EH (cell line): ENCODE data around the gene KPTN.

Source experiments
- DNase-seq: peaks from one replicate; pipeline ENCODE4 v3.0.0-alpha.2; 2015; ENCODE audit warnings: low read depth

Gene KPTN

GRCh38 chr19:47508721-47509120 is 24.7 kb upstream of the KPTN start:
- no peak for DNase-seq

- no peak for DNase-seq
Observed at GRCh38 chr19:47507924-47508553, 24.0 kb upstream of the KPTN start.

- no peak for DNase-seq
Observed at GRCh38 chr19:47507012-47507411, 23.0 kb upstream of the KPTN start.

- DNase-seq: no peak
Observed at GRCh38 chr19:47506459-47506858, 22.4 kb upstream of the KPTN start.

- DNase-seq: no peak
Observed at GRCh38 chr19:47505506-47505905, 21.5 kb upstream of the KPTN start.

- DNase-seq: no peak
Observed at GRCh38 chr19:47503826-47504150, 19.8 kb upstream of the KPTN start.

- no peak for DNase-seq
Observed at GRCh38 chr19:47503130-47503825, 19.3 kb upstream of the KPTN start.

GRCh38 chr19:47499863-47500830 is 16.1 kb upstream of the KPTN start:
- DNase-seq: no peak

- DNase-seq: no peak
Observed at GRCh38 chr19:47499371-47499770, 15.4 kb upstream of the KPTN start.

GRCh38 chr19:47498561-47498960 is 14.5 kb upstream of the KPTN start:
- DNase-seq: no peak

- DNase-seq: no peak
Observed at GRCh38 chr19:47497821-47498520, 14.0 kb upstream of the KPTN start.

GRCh38 chr19:47497050-47497766 is 13.2 kb upstream of the KPTN start:
- no peak for DNase-seq

GRCh38 chr19:47495478-47496372 is 11.7 kb upstream of the KPTN start:
- no peak for DNase-seq

GRCh38 chr19:47494729-47495128 is 10.7 kb upstream of the KPTN start:
- no peak for DNase-seq

GRCh38 chr19:47494211-47494547 is 10.2 kb upstream of the KPTN start:
- DNase-seq: no peak

- no peak for DNase-seq
Observed at GRCh38 chr19:47493378-47494210, 9.6 kb upstream of the KPTN start.

GRCh38 chr19:47492571-47493377 is 8.8 kb upstream of the KPTN start:
- no peak for DNase-seq

- no peak for DNase-seq
Observed at GRCh38 chr19:47492137-47492533, 8.1 kb upstream of the KPTN start.
